Lower leg skin (tissue), 3 donors: ENCODE measurements around the gene RAP1GAP2.

Experiments
- CTCF ChIP-seq, 3 donors: fragments of 450-650 bp; IDR thresholded peaks; one replicate each; pipeline ENCODE4 v1.5.1; 2016; ENCODE audit warnings: antibody characterized with exemption in 3 of 3, mild to moderate bottlenecking in 3 of 3, moderate library complexity in 2 of 3
- POLR2A ChIP-seq, 2 donors: fragments of 450-650 bp; IDR thresholded peaks; one replicate each; pipeline ENCODE4 v1.6.1; 2016 to 2017; ENCODE audit warnings: antibody characterized with exemption in 2 of 2, mild to moderate bottlenecking in 1 of 2, moderate library complexity in 1 of 2

GRCh38 chr17:2903193-2903974, 107.1 kb downstream of the RAP1GAP2 start:
- TF ChIP-seq CTCF (IDR thresholded peaks at IDR 0.05) (no peak), POLR2A (IDR thresholded peaks at IDR 0.05) (no peak)
